ENCODE results near the gene TCF7. TPM values are rescaled to one million over a fixed set of nuclear protein-coding genes. Genes with fewer than 3 reads are reported as not detected.

TCF7 gene
- total RNA-seq, 3 donors from 2014 or later: 1.9 to 6.8 (median 4.4) TPM

- peaks cover 9% of the 10 kb centered on the region for H3K4me1 ChIP-seq (ENCODE audit: low read depth)
- no peak for ATAC-seq
- no peak for TF ChIP-seq CTCF (IDR thresholded peaks at IDR 0.05)
- H3K9me3 ChIP-seq: no peaks in the 10 kb centered on the region
- intact Hi-C loops (cut with DNase I, micrococcal nuclease): no loop called here
- no peak overlapping the region for H3K4me3 ChIP-seq
- DNase-seq: no peak
- H3K36me3 ChIP-seq (ENCODE audit: low read depth): no peaks in the 10 kb centered on the region
Measured at GRCh38 chr5:134072471-134073210, 41.8 kb upstream of the TCF7 start.

- ATAC-seq (no peak), DNase-seq (no peak)
- no peaks in the 10 kb centered on the region for H3K9me3 ChIP-seq
- no peaks in the 10 kb centered on the region for H3K36me3 ChIP-seq (ENCODE audit: low read depth)
- H3K4me3 ChIP-seq: no peak overlapping the region
- no peak for TF ChIP-seq CTCF (IDR thresholded peaks at IDR 0.05)
- peaks cover 9% of the 10 kb centered on the region for H3K4me1 ChIP-seq (ENCODE audit: low read depth)
- intact Hi-C loops (cut with DNase I, micrococcal nuclease): no loop called here
Measured at GRCh38 chr5:134073404-134073803, 41.1 kb upstream of the TCF7 start.

GRCh38 chr5:134075102-134075501 is 39.4 kb upstream of the TCF7 start:
- no peak for TF ChIP-seq CTCF (IDR thresholded peaks at IDR 0.05)
- Histone ChIP-seq H3K4me1 (ENCODE audit: low read depth) (peaks cover 9% of the 10 kb centered on the region), H3K36me3 (ENCODE audit: low read depth) (no peaks in the 10 kb centered on the region), H3K4me3 (no peak overlapping the region), H3K9me3 (no peaks in the 10 kb centered on the region)
- ATAC-seq (no peak), DNase-seq (no peak)
- intact Hi-C loops (cut with DNase I, micrococcal nuclease): no loop called here

GRCh38 chr5:134077926-134078580 is 36.4 kb upstream of the TCF7 start:
- Histone ChIP-seq H3K36me3 (ENCODE audit: low read depth) (no peaks in the 10 kb centered on the region), H3K4me1 (ENCODE audit: low read depth) (no peaks in the 10 kb centered on the region), H3K4me3 (no peak overlapping the region), H3K9me3 (no peaks in the 10 kb centered on the region)
- intact Hi-C loops (cut with DNase I, micrococcal nuclease): no loop called here
- no peak for TF ChIP-seq CTCF (IDR thresholded peaks at IDR 0.05)
- DNase-seq (no peak), ATAC-seq (peak; percentile 32)

GRCh38 chr5:134079748-134080581 is 34.5 kb upstream of the TCF7 start:
- no peak for TF ChIP-seq CTCF (IDR thresholded peaks at IDR 0.05)
- ATAC-seq (peak; percentile 70), DNase-seq (no peak)

More at GRCh38 chr5:134079748-134080581, 34.5 kb upstream of the TCF7 start:
- Histone ChIP-seq H3K4me1 (ENCODE audit: low read depth) (no peaks in the 10 kb centered on the region), H3K9me3 (no peaks in the 10 kb centered on the region), H3K36me3 (ENCODE audit: low read depth) (no peaks in the 10 kb centered on the region), H3K4me3 (no peak overlapping the region)
- intact Hi-C loops (cut with DNase I, micrococcal nuclease): no loop called here

All from mucosa of descending colon (tissue), 3 donors.